HG02759 (cell line): Measurements from ENCODE around the gene OAS3.
"Not testable (repeated sequence)": the region's sequence is repeated elsewhere in the genome, so short reads cannot be mapped to it uniquely, and the experiment has no call there.

Experiments used
- ATAC-seq: cut with Tn5 transposase; IDR thresholded peaks from one replicate; pipeline ENCODE4 v1.9.1; 2021; ENCODE audit warnings: mild to moderate bottlenecking, moderate library complexity; ENCODE audit not compliant: unreplicated experiment

The OAS3 gene

DNA sequence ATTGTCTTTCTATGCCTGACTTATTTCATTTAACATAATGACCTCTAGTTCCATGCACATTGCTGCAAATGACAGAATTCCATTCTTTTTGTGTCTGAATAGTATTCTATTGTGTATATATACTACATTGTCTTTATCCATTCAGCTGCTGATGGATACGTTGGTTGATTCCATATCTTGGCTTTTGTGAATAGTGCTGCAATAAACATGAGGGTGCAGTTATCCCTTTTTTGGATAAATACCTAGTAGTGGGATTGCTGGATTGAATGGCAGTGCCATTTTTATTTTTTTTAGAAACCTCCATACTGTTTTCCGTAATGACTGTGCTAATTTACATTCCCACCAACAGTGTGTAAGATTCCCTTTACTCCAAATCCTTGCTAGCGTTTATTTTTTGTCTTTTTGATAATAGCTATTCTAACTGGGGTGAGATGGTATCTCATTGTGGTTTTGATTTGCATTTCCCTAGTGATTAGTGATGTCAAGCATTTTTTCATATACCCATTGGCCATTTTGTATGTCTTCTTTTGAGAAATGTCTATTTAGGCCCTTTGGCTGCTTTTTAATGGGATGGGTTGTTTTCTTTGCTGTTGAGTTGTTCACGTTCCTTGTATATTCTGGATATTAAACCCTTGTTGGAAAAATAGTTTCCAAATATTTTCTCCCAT, 42.4 kb downstream of the OAS3 start:
- ATAC-seq: no peak

DNA sequence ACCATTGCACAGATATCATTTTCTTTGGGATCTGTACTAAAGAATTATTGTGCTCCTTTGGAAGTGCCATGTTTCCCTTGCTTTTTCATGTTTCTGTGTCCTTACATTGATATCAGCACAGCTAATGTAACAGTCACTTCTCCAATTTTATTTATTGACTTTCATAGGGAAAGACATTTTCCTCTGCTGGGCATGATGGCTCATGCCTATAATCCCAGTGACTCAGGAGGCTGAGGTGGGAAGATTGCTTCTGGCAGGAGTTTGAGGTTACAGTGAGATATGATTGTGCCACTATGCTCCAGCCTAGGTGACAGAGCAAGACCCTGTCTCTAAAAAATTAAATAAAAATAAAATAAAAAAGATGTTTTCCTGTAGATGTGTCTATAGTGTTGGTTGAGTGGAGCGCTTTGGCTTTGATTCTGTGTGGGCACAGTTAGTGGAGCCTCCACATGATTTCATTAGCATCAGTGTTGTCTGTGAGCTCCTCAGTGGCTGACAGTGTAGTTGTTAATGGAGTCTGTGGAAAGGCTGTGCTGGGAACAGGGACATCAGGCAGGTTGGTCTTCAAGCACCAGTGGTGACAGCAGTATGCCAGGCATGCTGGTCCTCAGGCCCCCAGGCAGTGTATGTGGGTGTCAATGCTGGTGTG, 47.5 kb downstream of the OAS3 start:
- no peak for ATAC-seq

DNA sequence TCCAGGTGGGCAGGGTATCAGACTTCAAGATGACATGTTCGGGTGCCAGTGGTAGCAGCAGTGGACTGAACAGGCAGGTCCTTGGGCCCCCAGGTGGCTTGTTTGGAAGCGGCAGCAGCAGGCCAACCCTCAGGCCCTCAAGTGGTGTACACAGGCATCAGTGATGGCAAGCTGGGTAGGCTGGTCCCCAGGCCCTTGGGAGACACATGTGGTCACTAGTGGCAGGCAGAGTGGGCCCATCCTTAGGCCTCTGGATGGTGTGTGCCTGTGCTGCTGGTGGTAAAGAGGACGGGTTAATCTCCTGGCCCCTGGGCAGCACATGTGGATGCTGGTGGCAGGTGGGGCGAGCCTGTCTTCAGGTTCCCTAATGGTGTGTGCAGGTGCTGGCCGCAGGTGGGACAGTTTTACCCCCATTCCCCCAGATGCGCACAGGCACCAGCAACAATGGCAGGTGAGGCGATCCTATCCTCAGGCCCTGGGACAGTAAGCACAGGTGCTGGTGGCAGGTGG, 48.1 kb downstream of the OAS3 start:
- no peak for ATAC-seq

DNA sequence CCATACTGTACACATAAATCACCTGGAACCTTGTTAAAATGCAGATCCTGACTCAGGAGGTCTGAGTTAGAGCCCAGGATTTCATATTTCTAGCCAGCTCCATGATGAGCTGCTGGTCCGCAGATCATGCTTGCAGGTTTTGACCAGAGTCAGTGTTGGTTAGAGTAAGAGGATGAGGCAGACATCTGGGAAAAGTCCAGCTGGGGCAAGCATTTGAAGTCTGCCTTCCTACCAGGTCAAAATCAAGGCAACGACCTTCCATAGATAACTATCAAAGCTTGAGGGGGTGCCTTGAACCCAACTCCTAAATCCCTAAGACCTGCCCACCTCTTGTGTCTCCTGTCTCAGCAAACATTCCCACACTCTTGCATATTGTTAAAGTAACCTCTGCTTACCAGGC, 49.3 kb downstream of the OAS3 start:
- ATAC-seq: no peak

DNA sequence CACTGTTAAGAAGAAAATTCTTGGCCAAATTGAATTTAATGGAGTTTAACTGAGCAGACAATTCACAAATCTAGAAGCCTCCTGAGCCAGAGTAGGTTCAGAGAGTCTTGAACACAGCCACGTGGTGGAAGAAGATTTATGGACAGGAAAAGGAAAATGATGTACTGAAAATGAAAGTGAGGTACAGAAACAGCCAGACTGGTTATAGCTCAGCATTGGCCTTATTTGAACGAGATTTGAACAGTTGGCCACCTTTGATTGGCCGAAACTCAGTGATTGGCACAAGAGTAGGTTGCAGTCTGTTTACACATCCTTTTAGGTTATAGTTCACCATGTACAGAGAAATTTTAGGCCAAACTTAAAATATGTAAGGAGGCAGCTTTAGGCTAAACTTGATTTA, 50.0 kb downstream of the OAS3 start:
- ATAC-seq: no peak

DNA sequence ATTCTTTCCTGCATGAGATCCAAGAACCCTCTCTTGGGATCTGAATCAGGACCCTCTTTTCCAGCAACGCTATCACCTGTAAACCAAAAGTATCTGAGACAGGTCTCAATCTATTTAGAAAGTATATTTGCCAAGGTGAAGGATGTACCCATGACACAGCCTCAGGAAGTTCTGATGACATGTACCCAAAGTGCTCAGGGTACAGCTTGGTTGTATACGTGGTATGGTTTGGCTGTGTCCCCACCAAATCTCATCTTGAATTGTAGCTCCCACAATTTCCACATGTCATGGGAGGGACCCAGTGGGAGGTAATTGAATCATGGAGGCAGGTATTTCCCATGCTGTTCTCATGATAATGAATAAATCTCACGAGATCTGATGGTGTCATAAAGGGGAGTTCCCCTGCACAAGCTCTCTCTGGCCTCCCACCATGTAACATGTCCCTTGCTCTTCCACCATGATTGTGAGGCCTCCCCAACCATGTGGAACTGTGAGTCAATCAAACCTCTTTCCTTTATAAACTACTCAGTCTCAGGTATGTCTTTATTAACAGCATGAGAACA, 50.6 kb downstream of the OAS3 start:
- ATAC-seq: not testable (repeated sequence)

DNA sequence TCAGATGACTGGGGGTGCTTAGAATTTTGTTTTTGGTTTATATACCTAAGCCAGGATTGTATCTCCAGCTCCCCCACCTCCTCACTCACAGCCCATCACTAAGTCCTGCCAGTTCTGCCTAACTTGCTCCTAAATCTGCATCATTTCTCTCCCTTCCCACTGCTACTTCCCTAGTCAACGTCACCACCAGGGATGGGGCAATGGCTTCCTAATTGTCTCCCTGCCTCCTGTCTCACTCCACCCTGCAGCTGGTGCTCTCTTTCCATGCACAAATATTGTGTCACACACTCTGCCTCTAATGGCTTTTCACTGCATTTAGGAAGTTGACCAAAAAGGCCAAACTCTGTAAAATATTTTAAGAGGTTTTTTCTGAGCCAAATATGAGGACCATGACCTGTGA, 51.5 kb downstream of the OAS3 start:
- no peak for ATAC-seq

DNA sequence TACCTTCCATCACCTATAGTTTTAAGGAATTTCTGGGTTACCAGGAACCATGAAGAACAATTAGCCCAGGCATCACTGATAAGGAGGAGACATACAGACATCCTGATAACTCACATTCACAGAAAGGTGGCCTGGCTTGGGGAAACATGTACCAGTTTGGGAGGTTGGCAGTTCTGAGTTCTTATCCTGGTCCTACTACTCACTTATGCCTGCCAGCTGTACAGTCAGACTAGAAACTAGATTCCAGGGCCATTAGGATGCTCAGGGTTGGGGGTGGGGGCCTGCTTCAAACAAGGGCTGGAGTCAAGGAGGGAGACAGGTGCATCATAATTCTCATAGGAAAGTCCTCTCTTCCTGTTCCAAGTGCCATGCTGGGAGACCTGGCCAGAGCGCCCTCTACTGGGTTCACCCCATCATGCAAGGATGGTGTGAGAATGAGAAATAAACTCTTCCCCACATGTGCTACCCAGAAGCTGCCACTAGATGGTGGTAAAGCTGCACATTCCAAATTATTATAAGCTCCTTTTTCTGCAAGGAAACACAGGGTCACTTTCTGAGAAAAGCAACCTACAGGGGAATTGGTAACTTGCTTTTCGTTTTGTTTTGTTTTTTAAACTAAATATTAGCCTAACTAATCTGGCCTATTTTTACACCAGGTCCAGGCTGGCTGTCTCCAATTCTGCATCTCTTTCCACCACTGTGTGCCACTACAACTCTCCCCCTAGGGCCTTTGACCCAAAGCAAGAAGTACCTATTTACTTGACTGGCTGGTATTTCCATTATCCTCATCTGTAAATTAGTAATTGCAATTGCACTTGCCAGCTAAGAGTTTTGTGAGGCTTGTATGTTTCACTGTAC, 54.5 kb downstream of the OAS3 start:
- ATAC-seq: no peak

DNA sequence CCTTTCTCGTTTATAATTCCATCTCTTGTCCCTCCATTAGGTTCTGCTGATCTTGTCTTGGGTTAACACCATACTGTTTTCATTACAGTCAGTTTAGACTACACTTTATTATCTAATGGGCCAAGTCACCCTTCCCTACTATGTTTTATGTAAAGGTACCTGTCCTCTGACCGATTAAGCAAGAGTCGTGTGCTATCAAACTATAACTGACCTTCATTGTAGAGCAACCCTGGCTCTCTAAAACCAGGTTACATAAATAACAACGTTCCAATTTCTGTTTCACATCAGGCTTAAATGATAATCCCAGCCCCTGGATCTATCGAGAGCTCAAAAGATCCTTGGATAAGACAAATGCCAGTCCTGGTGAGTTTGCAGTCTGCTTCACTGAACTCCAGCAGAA, 56.7 kb downstream of the OAS3 start:
- no peak for ATAC-seq

DNA sequence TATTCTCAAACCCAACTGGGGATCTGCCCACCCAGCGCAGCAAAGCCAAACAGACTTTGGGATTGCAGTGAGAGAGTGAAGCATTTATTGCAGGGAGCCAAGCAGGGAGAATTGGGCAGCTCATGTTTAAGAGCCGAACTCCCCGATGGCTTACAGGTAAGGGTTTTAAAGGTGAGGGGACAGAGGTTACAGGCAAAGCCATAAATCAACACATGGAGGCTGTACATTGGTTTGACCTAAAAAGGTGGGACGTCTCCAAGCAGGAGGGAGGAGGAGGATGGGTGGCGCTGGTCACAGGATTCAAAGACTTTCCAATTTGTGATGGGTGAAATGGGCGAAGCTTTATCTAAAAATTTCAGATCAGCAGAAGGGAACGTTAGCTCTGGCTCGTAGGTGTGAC, 58.2 kb downstream of the OAS3 start:
- ATAC-seq: no peak

DNA sequence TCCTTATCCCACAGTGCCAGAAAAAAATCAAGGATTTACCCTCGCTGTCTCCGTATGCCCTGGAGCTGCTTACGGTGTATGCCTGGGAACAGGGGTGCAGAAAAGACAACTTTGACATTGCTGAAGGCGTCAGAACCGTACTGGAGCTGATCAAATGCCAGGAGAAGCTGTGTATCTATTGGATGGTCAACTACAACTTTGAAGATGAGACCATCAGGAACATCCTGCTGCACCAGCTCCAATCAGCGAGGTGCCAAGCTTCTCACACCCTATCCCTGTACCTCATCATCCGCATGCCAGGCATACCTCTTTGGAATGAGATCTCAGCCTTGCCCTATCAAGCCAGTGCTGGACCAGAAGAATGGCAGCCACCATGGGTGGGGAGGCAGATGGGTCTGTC, 59.2 kb downstream of the OAS3 start:
- ATAC-seq: no peak

DNA sequence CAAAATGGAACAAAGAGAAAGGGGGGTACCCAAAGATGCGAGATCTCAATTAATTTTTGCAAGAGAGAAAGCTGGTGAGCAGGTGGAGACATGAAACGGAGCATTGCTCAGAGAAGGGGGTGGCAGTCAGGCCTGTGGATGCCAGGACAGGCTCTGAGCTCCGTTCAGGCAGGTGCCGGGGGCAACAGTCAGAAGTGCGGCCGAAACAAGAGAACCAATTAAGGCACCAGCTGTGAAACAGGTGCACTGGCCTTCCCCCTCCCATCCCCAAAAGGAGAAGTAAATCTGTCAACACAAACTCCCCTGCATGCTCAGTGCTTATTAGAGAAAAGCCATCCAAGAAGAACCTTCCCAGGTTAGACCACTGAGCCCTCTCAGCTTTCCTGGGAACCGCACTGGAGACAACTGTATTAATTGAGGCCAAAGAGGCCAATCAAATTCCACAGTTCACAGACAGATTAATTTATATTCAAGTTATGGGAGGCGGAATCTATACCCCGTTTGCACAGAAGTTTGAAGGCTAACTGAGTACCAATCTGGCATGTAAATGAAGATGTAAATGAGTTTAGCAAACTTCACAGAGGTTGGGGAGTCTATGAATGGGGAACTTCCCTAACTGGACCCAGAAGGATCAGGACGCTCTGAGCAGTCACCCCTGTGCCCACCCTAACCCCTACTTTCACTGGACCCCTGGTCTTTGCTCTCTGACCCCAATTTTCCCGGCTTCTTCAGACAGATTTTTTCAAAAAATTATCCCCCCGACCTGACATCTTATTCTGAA, 60.9 kb downstream of the OAS3 start:
- ATAC-seq: peak; percentile 92

DNA sequence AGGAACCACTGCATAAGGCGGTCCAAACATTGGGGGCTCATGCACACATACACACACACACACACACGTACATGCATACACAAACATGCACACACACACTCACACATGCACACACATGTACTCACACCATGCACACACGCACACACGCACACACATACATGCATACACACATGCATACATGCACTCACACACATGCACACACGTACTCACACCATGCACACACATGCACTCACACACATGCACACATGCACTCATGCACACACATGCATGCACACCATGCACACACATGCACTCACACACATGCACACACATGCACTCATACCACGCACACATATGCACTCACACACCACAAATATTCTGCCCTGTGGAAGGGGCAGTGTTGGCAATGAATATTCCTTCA, 62.2 kb downstream of the OAS3 start:
- no peak for ATAC-seq

DNA sequence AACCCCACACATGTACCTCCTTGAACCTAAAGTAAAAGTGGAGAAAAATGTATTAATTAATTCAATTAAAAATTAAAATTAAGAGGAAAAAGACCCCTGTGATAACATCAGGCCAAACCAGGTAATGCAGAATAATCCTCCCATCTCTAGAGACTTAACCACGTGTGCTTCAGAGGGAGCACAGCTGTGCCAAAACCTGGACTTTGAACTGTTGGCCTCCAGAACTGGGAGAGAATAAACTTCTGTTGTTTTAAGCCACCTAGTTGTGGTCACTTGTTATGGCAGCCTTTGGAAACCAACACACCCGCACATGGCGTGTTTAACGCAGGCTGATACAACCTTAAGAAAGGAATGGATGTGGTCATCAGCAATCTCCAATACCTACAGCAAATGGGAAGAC, 63.9 kb downstream of the OAS3 start:
- no peak for ATAC-seq

DNA sequence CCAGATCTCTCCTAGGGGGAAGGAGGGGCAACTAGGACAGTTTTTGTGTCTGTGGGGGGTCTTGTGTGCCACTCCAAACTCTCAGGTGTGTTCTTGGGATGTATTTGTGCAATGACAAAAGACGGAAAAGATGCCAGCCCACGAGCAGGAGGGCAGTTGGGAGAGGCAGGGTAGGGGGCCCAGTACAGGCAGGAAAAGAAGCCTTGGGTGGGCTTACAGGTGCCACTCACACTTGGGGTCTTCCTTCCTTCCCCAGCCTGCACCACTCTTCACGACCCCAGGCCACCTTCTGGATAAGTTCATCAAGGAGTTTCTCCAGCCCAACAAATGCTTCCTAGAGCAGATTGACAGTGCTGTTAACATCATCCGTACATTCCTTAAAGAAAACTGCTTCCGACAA, 64.4 kb downstream of the OAS3 start:
- no peak for ATAC-seq

DNA sequence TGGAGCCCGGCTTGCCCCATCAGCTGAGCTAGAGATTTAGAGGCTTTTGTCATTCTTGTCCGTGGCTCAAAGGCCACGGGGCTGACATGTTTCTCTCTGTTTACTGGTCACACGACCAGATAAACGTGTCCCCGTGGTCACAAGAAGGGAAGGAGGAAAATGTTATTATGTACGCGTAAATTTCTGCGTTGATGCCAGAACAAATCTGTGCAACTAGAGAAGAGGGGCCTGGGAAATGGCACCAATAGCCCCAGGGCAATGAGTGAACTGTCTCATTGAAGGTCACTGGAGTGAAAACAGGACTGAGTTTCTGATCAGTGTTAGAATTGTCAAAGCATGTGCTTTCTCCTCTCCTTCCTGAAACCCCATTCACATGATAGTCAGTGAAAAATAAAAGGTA, 65.4 kb downstream of the OAS3 start:
- ATAC-seq: no peak

DNA sequence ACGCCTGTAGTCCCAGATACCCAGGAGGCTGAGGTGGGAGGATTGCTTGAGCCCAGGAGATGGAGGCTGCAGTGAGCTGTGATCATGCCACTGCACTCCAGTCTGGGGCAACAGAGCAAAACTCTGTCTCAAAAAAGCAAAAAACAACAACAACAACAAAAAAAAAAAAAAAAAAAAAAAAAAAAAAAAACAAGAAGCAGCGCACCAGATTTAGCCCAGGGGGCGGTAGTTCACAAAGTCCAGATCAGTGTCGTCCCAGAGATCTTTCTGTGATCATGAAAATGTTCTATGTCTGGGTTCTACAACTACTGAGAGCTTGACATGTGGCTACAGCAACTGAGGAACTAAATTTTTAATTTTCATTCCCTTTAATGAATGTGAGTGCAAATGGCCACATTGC, 67.5 kb downstream of the OAS3 start:
- no peak for ATAC-seq

DNA sequence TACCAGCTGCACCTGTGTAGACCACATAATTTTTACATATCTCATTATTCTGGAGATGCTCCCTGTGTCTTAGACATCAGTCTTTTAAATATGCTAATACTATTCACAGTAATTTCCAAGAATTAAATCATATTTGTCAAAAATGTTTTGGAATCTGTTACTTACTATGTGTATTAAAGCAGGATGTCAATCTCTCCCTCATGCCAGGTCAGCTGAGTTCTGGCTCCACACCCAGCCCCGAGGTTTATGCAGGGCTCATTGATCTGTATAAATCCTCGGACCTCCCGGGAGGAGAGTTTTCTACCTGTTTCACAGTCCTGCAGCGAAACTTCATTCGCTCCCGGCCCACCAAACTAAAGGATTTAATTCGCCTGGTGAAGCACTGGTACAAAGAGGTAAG, 67.9 kb downstream of the OAS3 start:
- no peak for ATAC-seq

DNA sequence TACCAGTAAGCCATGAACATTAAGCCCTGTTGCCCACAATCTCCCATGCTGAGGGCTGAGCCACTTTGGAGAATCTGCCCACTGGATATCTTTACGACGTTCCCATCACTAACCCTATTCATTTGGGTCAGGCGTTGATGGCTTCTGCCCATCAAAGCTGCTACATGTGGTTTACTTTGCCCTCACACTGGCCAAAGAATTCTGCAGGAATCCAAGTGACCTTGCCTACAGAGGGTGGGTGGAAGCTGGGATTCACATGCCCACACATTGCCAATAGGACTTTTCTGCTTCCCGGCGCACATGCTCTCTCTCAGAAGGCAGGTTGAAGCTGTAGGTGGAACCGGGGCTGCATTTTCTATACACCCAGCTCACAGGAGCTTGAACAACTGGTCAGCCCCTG, 68.4 kb downstream of the OAS3 start:
- no peak for ATAC-seq

DNA sequence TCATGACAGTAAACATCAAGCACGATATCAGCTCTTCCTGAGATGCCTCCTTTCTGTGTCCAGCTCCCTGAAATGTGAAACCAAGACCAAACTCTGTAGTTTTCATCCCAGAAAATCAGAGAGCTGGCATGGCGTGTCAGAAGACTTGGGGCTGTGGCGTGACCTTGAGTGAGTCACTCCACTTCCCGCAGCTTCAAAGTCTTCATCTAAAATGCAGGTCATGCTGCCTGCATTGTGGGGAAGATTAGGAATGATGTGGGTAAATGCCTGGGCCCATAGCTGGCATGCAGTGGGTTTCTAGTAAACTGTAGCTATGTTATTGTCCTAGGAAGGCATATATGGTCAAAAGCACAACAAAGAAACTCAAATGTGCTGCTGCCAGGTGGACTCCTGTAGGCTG, 68.9 kb downstream of the OAS3 start:
- ATAC-seq: no peak

DNA sequence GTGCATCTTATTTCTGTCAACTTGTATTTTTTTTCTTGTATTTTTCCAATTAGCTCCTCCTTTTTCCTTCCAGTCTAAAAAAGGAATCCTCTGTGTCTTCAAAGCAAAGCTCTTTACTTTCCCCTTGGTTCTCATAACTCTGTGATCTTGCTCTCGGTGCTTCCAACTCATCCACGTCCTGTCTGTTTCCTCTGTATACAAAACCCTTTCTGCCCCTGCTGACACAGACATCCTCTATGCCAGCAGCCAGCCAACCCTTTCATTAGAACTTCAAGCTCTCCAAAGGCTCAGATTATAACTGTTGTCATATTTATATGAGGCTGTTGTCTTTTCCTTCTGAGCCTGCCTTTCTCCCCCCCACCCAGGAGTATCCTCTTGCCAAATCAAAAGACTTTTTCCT, 72.4 kb downstream of the OAS3 start:
- ATAC-seq: no peak
